Lower leg skin (tissue), 4 donors: Measurements from ENCODE around the gene HRH1. TPM values are rescaled to one million over a fixed set of nuclear protein-coding genes. Genes with fewer than 3 reads are reported as not detected.

Experiments
- DNase-seq, 2 donors: peaks; one replicate each; pipeline ENCODE4 v3.0.0-alpha.2; 2019; ENCODE audit warnings: low spot score in 2 of 2
- H3K4me3 ChIP-seq: fragments of 200-600 bp; sonication (generic); 2 replicates; pipeline ENCODE4 v1.5.1; 2017; ENCODE audit warnings: mild to moderate bottlenecking, low read depth; ENCODE audit not compliant: poor library complexity, severe bottlenecking
- CTCF ChIP-seq, 3 donors: fragments of 450-650 bp; IDR thresholded peaks; one replicate each; pipeline ENCODE4 v1.5.1; 2016; ENCODE audit warnings: antibody characterized with exemption in 3 of 3, mild to moderate bottlenecking in 3 of 3, moderate library complexity in 2 of 3
- POLR2A ChIP-seq, 2 donors: fragments of 450-650 bp; IDR thresholded peaks; one replicate each; pipeline ENCODE4 v1.6.1; 2016 to 2017; ENCODE audit warnings: antibody characterized with exemption in 2 of 2, mild to moderate bottlenecking in 1 of 2, moderate library complexity in 1 of 2
- WGBS, 2 donors: methylation state at CpG; one replicate each; pipeline ENCODE4 v1.1.5; 2018; 5-methylcytosine and 5-hydroxymethylcytosine counted together
- intact Hi-C: fragments of 100-400 bp; cut with DNase I; formaldehyde crosslinking; loops from one replicate; pipeline ENCODE4 v1.15.0; 2023; ENCODE audit warnings: low total_unique reads
- total RNA-seq, 4 donors: library from RNA; depleted of rRNA; stranded (reverse); fragments of >200 nt; gene quantifications; one replicate each; pipeline ENCODE4 v1.1.0, GENCODE V29; 2016

Gene HRH1
- total RNA-seq, 4 donors from 2014 or later: 6.4 to 19.8 (median 10.1) TPM

GRCh38 chr3:11156026-11156410, 1.7 kb downstream of the HRH1 start:
- no peak for DNase-seq
- 60 to 74% methylated on average over 4 of the region's 4 CpGs for WGBS, 2 donors
- H3K4me3 ChIP-seq: no peak overlapping the region
- no peak for TF ChIP-seq POLR2A (IDR thresholded peaks at IDR 0.05)
- TF ChIP-seq CTCF (IDR thresholded peaks at IDR 0.05): no peak
- intact Hi-C loops: loop anchor here (10.0 kb wide), 1 partner anchor 179 kb away; no protein-coding TSS in a partner anchor

- WGBS, 2 donors: 72 to 81% methylated on average over 7 of the region's 7 CpGs
- intact Hi-C loops: loop anchor here (10.0 kb wide), 1 partner anchor 177 kb away; no protein-coding TSS in a partner anchor
- no peak overlapping the region for H3K4me3 ChIP-seq
- no peak for TF ChIP-seq CTCF (IDR thresholded peaks at IDR 0.05)
- no peak for TF ChIP-seq POLR2A (IDR thresholded peaks at IDR 0.05)
- no peak for DNase-seq
These were observed 3.1 kb downstream of the HRH1 start for GRCh38 chr3:11157421-11157820.

GRCh38 chr3:11159421-11159904, 5.2 kb downstream of the HRH1 start:
- intact Hi-C loops: loop anchor here (10.0 kb wide), 1 partner anchor 175 kb away; no protein-coding TSS in a partner anchor
- no peak for TF ChIP-seq CTCF (IDR thresholded peaks at IDR 0.05)
- no peak for TF ChIP-seq POLR2A (IDR thresholded peaks at IDR 0.05)
- WGBS, 2 donors: 12 to 14% methylated on average over 5 of the region's 5 CpGs
- peak in 1 of 2 donors; percentile 74 for DNase-seq
- no peak overlapping the region for H3K4me3 ChIP-seq

- TF ChIP-seq CTCF (IDR thresholded peaks at IDR 0.05): no peak
- TF ChIP-seq POLR2A (IDR thresholded peaks at IDR 0.05): no peak
- 91 to 92% methylated on average over 7 of the region's 7 CpGs for WGBS, 2 donors
- intact Hi-C loops: no loop called here
- H3K4me3 ChIP-seq: no peak overlapping the region
- DNase-seq: no peak
These were observed 7.4 kb downstream of the HRH1 start for GRCh38 chr3:11161666-11162065.

- no peak for TF ChIP-seq POLR2A (IDR thresholded peaks at IDR 0.05)
- DNase-seq: no peak
- intact Hi-C loops: no loop called here
- no peak overlapping the region for H3K4me3 ChIP-seq
- 82 to 89% methylated on average over 6 of the region's 6 CpGs for WGBS, 2 donors
These were observed 8.4 kb downstream of the HRH1 start for GRCh38 chr3:11162401-11163345.

- no peak overlapping the region for H3K4me3 ChIP-seq
- TF ChIP-seq CTCF (IDR thresholded peaks at IDR 0.05): no peak
- TF ChIP-seq POLR2A (IDR thresholded peaks at IDR 0.05): no peak
- intact Hi-C loops: no loop called here
- WGBS, 2 donors: 30 to 36% methylated on average over 5 of the region's 5 CpGs
- DNase-seq: no peak
These were observed 10.3 kb downstream of the HRH1 start for GRCh38 chr3:11164607-11165006.
